Right atrium auricular region (tissue), 2 donors: Measurements from ENCODE around the gene NTN5. TPM values are rescaled to one million over a fixed set of nuclear protein-coding genes. Genes with fewer than 3 reads are reported as not detected.
A peak's percentile ranks its signal among the peaks of the same experiment; 100 is the strongest.

Source experiments
- DNase-seq: peaks from one replicate; pipeline ENCODE4 v3.0.0-alpha.2; 2019; ENCODE audit warnings: low spot score
- H3K27ac ChIP-seq, 2 donors: fragments of 200-600 bp; sonication (generic); 1 replicate in 1 of 2; 2 replicates in 1 of 2; pipeline ENCODE4 v1.5.1; 2016 to 2019
- H3K27me3 ChIP-seq, 2 donors: fragments of 200-600 bp; sonication (generic); one replicate each; pipeline versions ENCODE4 v1.5.1 to v1.6.0; 2017 to 2019
- H3K36me3 ChIP-seq: fragments of 200-600 bp; sonication (generic); one replicate; pipeline ENCODE4 v1.5.1; 2016
- H3K4me1 ChIP-seq, 2 donors: fragments of 200-600 bp; sonication (generic); one replicate each; pipeline versions ENCODE4 v1.5.1 to v1.6.0; 2017 to 2019
- H3K4me3 ChIP-seq, 2 donors: fragments of 200-600 bp; sonication (generic); 1 replicate in 1 of 2; 2 replicates in 1 of 2; pipeline ENCODE4 v1.5.1; 2017 to 2019; ENCODE audit warnings: mild to moderate bottlenecking in 1 of 2, moderate library complexity in 1 of 2
- H3K9me3 ChIP-seq, 2 donors: fragments of 200-600 bp; sonication (generic); one replicate each; pipeline ENCODE4 v1.5.1; 2019
- CTCF ChIP-seq, 2 donors: fragments of 200-600 bp; sonication (generic); IDR thresholded peaks; one replicate each; pipeline ENCODE4 v1.5.1; 2019; ENCODE audit warnings: antibody characterized with exemption in 2 of 2
- total RNA-seq, 2 donors: library from RNA; depleted of rRNA; stranded (reverse); fragments of >200 nt; gene quantifications; one replicate each; pipeline ENCODE4 v1.1.0, GENCODE V29; 2016

NTN5 gene
- total RNA-seq, 2 donors from 2014 or later = 0.16 TPM; not detected in 1

GRCh38 chr19:48674921-48675824, 2.4 kb upstream of the NTN5 start:
- no peaks in the 10 kb centered on the region for H3K27me3 ChIP-seq
- no peak overlapping the region for H3K4me3 ChIP-seq
- peaks cover 0 to 6% of the 10 kb centered on the region in 2 donors for H3K4me1 ChIP-seq
- no peaks in the 10 kb centered on the region for H3K36me3 ChIP-seq
- H3K9me3 ChIP-seq = no peaks in the 10 kb centered on the region
- DNase-seq = peak; percentile 82
- TF ChIP-seq CTCF (IDR thresholded peaks at IDR 0.05) = peak; percentile 56 to 90
- H3K27ac ChIP-seq = no peak overlapping the region

- Histone ChIP-seq H3K4me3 (no peak overlapping the region), H3K27me3 (no peaks in the 10 kb centered on the region), H3K27ac (no peak overlapping the region), H3K36me3 (no peaks in the 10 kb centered on the region), H3K9me3 (no peaks in the 10 kb centered on the region), H3K4me1 (peaks cover 0 to 6% of the 10 kb centered on the region in 2 donors)
- DNase-seq = no peak
- TF ChIP-seq CTCF (IDR thresholded peaks at IDR 0.05) = no peak
Measured at GRCh38 chr19:48674216-48674809, 1.5 kb upstream of the NTN5 start.

DNA sequence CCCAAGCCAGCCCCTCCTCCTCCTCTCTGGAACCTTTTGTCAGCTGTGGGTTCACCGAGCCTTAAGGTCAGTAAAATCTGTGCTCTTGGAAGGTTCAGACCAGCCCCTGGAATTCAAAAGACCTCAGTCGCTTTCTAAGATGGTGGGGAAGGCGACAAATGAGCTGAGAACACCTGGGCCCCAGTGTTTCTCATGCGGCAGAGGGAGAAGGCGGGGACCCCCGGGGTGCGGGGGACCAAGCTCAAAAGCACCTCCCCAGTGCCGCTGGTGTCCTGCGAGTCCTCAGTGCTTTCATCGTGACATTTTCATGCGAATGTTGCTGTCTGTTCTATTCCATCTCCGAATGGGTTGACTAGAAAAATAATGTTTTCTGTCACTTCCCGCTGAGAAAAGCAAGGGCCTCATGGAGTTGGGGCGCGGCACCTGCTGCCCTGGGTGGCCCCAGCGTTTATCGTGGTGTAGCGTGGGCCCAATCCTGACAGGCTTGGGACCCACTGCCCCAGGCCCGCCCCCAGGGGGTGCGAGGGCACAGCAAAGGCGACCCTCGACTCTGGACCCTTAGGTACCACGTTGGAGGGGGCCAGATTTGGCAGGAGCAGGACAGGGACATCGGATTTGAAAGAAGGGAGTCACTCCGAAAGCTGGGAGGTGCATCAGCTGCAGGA, 751 bp upstream of the NTN5 start:
- H3K27me3 ChIP-seq = no peaks in the 10 kb centered on the region
- no peaks in the 10 kb centered on the region for H3K36me3 ChIP-seq

DNA sequence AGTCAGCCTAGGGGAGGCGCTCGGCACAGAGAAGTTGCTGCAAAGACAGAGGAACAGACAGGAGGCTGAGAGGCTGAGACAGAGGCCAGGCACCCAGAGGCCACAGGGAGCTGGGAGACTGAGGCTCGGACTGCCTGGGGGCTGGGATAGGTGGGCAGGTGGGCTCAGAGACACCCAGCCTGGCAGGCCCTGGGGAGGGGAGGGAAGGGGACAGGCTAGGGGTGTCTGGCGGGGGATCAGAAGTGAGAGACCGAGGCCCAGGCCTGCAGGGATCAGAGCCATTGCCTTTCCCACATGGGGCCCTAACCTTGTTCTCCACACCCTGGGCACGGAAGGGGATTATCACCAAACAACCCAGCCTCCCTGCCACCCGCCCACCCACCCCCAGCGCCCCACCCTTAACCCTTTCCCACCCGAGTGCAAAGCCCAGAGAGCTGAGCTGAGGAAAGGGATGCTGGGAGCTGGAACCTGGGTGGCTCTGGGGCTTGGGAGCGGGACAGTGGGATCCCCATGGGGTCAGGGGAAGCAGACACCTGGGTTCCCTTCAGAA, 1.3 kb downstream of the NTN5 start:
- H3K9me3 ChIP-seq = no peaks in the 10 kb centered on the region
- no peaks in the 10 kb centered on the region for H3K27me3 ChIP-seq
- H3K27ac ChIP-seq = no peak overlapping the region
- TF ChIP-seq CTCF (IDR thresholded peaks at IDR 0.05) = no peak
- H3K4me1 ChIP-seq = peaks cover 0 to 6% of the 10 kb centered on the region in 2 donors
- no peaks in the 10 kb centered on the region for H3K36me3 ChIP-seq
- no peak overlapping the region for H3K4me3 ChIP-seq
- no peak for DNase-seq

More for the DNA sequence above, 751 bp upstream of the NTN5 start:
- H3K4me3 ChIP-seq = no peak overlapping the region
- no peak overlapping the region for H3K27ac ChIP-seq
- DNase-seq = no peak
- no peak for TF ChIP-seq CTCF (IDR thresholded peaks at IDR 0.05)
- H3K4me1 ChIP-seq = peaks cover 0 to 6% of the 10 kb centered on the region in 2 donors
- no peaks in the 10 kb centered on the region for H3K9me3 ChIP-seq

DNA sequence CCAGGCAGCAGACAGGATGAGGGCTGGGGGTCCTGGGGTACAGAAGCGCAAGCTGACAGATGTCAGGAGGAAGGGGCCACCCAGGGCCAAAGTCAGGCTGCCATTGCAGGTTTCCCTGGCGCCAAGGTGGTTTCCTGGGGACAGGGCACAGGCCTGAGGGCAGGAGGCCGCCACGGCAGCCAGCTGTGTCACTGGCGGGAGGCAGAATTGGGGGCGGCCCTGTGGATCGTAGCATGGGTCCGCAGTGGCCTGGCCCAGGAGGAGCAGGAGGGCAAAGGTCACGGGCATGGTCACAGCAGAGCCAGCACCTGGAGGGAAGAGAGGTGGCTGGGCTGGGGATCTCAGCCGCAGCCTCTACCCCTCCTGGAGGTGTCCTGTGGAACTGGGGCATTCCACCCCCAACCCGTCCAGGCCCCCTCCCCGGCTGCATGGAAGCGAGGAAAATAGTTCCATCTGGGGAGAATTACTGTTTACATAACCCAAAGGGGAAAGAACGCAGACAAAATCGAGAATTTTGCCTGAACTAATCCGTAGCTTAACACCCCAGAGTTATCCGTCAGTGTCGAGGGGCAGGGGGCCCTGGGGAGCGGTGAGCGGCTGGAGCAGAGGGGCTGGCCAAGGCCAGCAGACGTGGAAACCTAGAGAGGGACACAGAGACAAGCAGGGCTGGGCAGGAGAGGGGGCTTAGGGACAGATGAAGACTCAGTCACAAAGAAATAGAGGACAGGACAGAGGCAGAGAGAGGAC, 1.9 kb downstream of the NTN5 start:
- Histone ChIP-seq H3K4me3 (no peak overlapping the region), H3K27ac (no peak overlapping the region), H3K9me3 (no peaks in the 10 kb centered on the region), H3K36me3 (no peaks in the 10 kb centered on the region), H3K4me1 (peaks cover 0 to 6% of the 10 kb centered on the region in 2 donors), H3K27me3 (no peaks in the 10 kb centered on the region)
- DNase-seq = no peak
- no peak for TF ChIP-seq CTCF (IDR thresholded peaks at IDR 0.05)
